HS-27A (cell line): ENCODE data around the gene PRRT1B.
"Not testable (repeated sequence)": the region's sequence is repeated elsewhere in the genome, so short reads cannot be mapped to it uniquely, and the experiment has no call there.

Experiments
- DNase-seq: peaks from one replicate; pipeline ENCODE4 v3.0.0-alpha.2; 2012; ENCODE audit warnings: low read depth, missing footprints

PRRT1B gene

GRCh38 chr9:131550465-131550864 is 5.1 kb downstream of the PRRT1B start:
- DNase-seq, result not testable (repeated sequence)

- no peak for DNase-seq
Measured at GRCh38 chr9:131552030-131552429, 6.7 kb downstream of the PRRT1B start.

DNA sequence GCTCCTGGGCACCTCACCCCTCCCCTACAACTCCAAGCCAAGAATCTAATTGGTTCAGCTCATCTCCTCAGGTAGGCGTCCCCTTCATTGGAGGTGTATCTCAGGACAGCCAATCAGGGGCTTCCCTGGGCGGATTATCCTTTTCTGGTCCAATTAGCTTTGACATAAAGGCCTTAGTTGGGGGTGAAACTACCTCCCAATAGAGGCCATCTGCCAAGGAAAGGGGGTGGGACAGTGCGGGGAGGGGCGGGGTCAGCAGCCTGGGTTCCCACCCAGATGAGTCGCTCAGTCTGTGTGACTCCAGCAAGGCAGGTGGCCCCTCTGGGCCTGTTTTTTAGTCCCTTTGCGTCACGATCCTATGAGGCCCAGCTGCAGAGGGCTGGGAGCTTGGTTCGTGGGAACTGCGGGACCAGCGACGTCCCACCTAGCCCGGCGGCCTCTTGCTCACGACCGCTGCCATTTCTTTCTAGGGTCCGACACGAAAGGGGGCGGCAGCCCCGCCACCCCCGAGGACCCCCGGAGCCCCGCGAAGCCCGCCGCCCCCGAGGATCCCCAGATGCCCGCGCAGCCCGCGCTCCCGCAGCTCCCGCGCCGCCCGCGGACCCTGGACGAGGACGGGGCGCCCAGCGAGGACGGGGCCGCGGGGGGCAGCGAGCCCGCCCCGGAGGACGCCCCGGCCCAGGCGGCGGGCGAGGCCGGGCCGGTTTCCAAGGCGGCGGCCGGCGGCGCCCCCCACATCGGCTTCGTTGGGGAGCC is 8.9 kb downstream of the PRRT1B start:
- DNase-seq, result no peak

- DNase-seq, result no peak
Measured at GRCh38 chr9:131554843-131555351, 9.6 kb downstream of the PRRT1B start.

DNA sequence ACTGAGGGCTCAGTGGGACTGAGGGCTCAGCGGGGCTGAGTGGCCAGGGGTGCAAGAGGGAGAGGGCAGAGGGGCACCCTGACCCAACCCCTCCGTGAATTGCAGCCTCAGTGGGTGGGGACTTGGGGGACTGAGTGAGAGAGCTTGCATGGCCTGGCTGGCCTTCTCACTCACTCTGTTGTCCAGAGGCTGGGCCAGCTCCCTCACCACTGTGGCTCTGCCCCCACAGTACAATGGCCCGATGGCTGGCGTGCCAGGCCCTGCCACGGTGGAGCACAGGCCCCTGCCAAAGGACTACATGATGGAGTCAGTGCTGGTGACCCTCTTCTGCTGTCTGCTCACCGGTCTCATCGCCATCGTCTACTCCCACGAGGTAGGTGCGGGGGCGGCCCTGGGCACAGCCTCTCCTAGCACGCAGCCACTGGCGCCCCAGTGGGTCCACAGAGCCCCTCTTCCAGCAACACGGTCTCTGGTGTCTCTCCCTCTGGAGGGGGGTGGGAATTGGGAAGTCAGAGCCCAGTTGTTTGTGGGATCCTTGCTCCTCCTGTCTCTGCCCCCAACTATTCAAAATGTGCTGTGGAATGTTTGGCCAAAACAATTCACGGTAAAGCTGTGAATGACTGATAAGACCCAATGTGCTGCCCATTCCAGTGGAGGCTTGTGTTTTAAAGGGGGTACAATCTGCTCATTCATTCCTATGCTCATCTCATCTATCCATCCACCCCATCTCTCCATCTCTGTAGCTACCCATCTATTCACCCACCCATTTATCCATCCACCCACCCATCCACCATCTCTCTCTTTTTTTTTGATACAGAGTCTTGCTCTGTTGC is 10.7 kb downstream of the PRRT1B start:
- no peak for DNase-seq

DNA sequence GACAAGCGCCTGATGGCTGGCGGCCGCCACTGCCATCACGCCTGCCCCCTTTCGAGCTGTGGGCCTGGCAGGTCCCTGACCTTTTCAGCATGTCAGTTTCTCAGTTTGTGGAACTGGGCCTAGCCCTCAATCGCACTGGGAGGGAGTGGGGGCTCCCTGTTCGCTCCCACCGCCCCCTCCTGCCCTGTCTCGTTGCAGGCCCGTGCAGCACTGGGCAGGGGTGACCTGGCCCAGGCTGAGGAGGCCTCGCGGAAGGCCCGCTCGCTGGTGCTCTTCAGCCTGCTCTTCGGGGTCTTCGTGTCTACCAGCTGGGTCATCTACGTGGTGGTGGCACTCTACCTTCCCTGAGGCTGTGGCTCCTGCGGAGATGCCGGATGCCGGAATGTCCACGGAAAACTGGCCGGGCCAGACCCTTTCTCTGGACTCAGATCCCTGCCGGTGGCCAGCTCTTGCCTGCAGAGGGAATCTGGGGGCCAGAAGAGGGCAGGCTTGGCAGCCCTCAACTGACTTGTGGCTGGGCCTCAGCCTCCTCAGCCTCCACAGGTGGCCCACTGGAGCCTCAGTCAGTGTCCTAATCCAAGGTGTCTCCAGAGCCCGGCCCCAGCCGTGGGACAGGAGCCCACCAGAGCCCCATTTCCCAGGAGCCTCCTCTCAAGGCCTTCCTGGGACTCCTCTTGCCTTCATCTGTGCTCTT is 12.7 kb downstream of the PRRT1B start:
- no peak for DNase-seq

- DNase-seq, result no peak
Measured at GRCh38 chr9:131559421-131560000, 14.2 kb downstream of the PRRT1B start.

DNA sequence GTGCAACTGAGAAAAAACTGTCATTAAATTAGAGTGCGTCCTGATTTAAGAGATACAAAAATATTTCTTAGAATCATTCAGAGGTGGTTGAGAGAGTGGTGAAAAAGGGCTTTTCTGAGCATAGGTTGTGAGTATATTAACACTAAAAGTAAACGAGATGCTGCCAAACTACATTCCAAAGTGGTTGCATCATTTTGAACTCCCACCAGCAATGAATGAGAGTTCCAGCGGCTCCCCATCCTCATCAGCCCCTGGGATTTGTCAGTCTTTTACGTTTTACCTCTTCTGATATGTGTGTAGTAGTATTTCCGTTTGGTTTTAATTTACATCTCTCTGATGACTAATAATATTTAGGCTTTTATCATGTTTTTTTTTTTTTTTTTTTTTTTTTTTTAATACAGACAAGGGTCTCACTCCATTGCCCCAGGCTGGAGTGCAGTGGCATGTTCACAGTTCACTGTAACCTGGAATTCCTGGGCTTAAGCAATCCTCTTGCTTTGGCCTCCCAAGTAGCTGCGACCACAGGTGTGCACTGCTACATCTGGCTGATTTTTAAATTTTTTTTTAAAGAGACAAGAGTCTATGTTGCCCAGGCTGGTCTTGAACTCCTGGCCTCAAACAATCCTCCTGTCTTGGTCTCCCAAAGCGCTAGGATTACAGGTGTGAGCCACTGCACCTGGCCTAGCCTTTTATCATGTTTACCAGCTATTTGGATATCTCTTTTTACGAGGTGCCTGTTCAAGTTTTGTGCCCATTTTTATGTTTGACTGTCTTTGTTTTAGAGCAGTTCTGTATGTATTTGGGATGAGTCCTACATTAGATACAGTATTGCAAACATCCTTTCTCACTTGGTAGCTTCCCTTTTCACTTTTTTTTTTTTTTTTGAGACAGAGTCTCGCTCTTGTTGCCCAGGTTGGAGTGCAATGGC is 17.0 kb downstream of the PRRT1B start:
- DNase-seq, result no peak

GRCh38 chr9:131565369-131565768 is 20.0 kb downstream of the PRRT1B start:
- no peak for DNase-seq

DNA sequence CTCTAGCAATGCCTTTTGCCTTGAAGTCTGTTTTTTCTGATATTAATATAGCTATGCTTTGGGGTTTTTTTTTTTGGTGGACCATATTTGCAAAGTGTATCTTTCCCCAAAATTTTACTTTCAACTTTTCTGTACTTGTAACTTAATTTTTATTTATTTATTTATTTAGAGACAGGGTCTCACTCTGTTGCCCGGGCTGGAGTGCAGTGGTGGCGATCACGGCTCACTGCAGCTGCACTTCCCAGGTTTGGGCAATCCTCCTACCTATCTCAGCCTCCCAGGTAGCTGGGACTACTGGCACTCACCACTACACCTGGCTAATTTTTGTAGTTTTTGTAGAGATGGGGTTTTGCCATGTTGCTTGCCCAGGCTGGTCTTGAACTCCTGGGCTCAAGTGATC is 20.8 kb downstream of the PRRT1B start:
- DNase-seq, result no peak

GRCh38 chr9:131567910-131568309 is 22.6 kb downstream of the PRRT1B start:
- DNase-seq, result no peak

- no peak for DNase-seq
Measured at GRCh38 chr9:131574730-131575640, 29.7 kb downstream of the PRRT1B start.

DNA sequence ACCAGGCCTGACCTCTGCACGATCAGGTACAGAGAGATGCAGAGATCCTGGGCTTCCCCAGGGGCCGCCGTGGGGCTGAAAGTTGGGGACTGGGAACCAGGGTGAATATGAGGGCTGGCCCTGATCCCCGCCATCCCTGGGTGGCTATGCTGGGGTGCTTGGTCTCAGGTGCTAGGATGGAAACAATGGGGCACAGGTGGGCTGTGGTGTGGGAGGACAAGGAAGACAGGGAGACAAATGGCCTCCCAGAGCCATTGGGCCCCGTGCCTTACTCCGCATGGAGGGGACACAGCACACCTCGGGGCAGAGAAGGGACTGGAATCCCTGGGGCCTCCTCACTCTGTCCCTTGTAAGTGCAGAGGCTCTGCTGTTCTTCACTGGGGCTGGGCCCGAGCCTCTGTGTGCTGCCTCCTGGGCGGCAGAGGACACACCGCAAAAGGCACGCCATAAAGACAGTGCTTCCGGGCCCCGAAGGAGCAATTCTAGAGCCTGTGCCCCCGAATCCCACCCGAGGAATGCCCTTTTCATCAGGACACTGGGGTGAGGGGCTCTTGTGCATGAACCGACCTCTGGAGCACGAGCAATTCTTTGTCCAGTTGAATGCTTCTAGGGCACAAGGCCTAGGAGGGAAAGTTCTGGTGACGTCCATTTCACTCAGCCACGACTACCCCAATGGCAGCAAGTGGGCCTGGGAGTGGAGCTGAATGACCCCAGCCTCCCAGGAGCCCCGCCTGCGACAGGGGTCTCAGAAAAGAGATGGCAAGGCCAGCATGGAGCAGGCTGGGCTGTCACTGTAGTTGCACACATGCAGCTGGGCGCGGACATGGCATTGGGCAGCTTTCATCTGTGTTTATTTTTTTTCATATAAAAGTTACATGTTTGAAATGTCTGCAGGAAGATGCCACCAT is 30.9 kb downstream of the PRRT1B start:
- DNase-seq, result no peak

DNA sequence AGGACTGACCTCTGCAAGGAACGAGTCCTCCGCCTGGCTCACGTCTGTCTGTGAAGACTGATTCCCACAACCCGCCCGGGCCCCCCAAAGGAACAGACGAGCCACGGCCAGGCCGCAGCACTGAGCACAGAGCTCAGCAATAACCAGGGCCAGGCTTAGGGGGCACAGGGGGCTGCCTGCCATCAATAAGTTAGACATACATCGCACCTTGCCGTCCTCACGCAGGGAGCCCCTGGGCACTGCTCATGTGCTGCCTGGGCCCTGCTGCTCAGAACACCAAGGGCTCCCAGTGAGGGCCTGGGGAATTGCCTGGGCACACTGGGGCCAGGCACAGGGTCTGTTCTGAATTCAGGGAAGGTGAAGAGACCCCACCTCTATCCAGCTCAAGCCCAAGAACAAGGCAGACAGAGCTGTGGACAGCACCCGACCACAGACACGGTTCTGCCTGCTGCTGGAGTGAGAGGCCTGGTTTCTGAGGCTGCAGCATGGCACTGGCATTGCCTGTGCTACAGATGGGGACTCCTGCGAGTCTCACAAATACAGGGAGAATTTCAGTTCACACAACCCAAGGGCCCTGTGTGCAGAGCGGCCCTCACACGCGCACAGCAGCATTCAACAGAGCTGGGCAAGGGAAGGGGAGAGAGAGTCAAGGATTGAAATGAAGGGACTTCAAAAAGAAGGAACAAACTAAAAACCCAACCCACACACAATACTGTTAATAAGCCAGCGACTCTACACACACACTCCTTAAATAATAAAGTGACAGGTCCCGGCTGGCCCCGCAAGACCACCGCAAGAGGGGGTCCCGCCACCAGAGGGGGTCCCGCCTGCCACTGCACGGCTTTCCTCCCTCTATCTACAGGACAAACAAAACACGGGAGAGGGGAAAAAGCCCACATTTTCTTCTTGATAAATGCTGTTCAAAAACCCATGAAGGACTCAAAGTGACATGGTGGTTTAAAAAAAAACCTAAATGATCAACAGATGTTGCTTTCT is 32.0 kb downstream of the PRRT1B start:
- DNase-seq, result no peak

GRCh38 chr9:131578021-131578420 is 32.7 kb downstream of the PRRT1B start:
- no peak for DNase-seq

GRCh38 chr9:131578731-131579504 is 33.6 kb downstream of the PRRT1B start:
- no peak for DNase-seq

DNA sequence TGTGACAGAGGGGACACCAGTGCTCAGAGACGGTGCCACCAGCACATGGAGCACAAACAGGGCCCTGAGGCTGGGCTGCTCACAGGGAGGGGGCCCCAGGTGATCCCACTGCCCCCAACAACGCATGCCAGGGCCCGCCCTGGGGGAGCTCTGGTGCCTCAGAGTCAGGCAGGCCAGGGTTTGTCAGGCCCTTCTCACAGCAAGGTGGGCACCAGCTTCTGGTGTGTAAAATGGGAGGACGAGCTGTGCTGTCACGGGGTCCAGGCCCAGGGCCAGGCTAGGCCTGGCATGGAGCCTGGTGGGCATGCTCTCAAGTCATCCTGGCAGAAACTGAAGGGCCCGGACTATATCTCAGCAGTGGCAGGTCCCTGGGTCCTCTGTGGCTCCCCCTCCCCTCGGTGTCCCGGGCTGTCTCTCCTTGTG is 34.5 kb downstream of the PRRT1B start:
- no peak for DNase-seq
